ENCODE results near the gene PPP6R3.

DNA sequence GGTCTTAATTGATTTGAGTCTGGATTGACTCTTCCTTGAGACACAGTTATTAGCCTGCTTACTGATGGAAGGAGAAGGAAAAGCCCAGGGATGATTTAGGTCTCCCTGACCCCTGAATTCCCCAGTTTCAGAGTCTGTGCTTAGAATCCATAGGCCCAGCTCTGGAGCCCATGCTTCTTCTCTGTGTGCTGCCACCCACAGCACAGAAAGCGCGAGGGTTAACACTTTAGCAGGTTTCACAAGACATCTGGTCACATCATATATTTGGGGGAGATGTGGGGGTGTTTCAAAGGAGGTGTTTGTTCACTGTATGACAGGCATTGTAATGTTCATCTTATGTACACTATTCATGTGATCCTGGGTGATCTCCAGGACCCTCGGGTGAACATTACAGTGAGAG is 107.0 kb downstream of the PPP6R3 start:
- no peak for TF ChIP-seq EP300 (conservative IDR thresholded peaks at IDR 0.05; ENCODE audit: poor library complexity, severe bottlenecking)
- TF ChIP-seq, protein P1, sequence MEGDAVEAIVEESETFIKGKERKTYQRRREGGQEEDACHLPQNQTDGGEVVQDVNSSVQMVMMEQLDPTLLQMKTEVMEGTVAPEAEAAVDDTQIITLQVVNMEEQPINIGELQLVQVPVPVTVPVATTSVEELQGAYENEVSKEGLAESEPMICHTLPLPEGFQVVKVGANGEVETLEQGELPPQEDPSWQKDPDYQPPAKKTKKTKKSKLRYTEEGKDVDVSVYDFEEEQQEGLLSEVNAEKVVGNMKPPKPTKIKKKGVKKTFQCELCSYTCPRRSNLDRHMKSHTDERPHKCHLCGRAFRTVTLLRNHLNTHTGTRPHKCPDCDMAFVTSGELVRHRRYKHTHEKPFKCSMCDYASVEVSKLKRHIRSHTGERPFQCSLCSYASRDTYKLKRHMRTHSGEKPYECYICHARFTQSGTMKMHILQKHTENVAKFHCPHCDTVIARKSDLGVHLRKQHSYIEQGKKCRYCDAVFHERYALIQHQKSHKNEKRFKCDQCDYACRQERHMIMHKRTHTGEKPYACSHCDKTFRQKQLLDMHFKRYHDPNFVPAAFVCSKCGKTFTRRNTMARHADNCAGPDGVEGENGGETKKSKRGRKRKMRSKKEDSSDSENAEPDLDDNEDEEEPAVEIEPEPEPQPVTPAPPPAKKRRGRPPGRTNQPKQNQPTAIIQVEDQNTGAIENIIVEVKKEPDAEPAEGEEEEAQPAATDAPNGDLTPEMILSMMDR (IDR thresholded peaks at IDR 0.05; ENCODE audit: poor library complexity, severe bottlenecking), result no peak
- TF ChIP-seq POLR2AphosphoS5 (IDR thresholded peaks at IDR 0.05), result no peak
- no peak for TF ChIP-seq MXI1 (conservative IDR thresholded peaks at IDR 0.05; ENCODE audit: poor library complexity, severe bottlenecking)
- no peak for TF ChIP-seq RAD21 (conservative IDR thresholded peaks at IDR 0.05)
- no peak for TF ChIP-seq TAF1 (IDR thresholded peaks at IDR 0.05; ENCODE audit: low read depth)
- TF ChIP-seq EZH2 (IDR thresholded peaks at IDR 0.05; ENCODE audit: borderline replicate concordance, insufficient read depth, low read length, poor library complexity, severe bottlenecking), result no peak
- TF ChIP-seq, protein P2, sequence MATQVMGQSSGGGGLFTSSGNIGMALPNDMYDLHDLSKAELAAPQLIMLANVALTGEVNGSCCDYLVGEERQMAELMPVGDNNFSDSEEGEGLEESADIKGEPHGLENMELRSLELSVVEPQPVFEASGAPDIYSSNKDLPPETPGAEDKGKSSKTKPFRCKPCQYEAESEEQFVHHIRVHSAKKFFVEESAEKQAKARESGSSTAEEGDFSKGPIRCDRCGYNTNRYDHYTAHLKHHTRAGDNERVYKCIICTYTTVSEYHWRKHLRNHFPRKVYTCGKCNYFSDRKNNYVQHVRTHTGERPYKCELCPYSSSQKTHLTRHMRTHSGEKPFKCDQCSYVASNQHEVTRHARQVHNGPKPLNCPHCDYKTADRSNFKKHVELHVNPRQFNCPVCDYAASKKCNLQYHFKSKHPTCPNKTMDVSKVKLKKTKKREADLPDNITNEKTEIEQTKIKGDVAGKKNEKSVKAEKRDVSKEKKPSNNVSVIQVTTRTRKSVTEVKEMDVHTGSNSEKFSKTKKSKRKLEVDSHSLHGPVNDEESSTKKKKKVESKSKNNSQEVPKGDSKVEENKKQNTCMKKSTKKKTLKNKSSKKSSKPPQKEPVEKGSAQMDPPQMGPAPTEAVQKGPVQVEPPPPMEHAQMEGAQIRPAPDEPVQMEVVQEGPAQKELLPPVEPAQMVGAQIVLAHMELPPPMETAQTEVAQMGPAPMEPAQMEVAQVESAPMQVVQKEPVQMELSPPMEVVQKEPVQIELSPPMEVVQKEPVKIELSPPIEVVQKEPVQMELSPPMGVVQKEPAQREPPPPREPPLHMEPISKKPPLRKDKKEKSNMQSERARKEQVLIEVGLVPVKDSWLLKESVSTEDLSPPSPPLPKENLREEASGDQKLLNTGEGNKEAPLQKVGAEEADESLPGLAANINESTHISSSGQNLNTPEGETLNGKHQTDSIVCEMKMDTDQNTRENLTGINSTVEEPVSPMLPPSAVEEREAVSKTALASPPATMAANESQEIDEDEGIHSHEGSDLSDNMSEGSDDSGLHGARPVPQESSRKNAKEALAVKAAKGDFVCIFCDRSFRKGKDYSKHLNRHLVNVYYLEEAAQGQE (IDR thresholded peaks at IDR 0.05; ENCODE audit: borderline replicate concordance), result no peak
- TF ChIP-seq SMC3 (conservative IDR thresholded peaks at IDR 0.05; ENCODE audit: poor library complexity), result no peak

Data from neural cell (in vitro differentiated cells).